HEK293 (cell line): Measurements from ENCODE around the gene KCNC1.

Source experiments
- HOXC10 ChIP-seq: sonication (generic); formaldehyde crosslinking; IDR thresholded peaks from 2 replicates; pipeline ENCODE4 v1.8.1; 2023; ENCODE audit warnings: mild to moderate bottlenecking, missing genetic modification reagents
- KLF8 ChIP-seq: fragments of 450-650 bp; formaldehyde crosslinking; IDR thresholded peaks from 2 replicates; pipeline ENCODE4 v1.5.1; 2016; ENCODE audit warnings: missing biosample characterization, missing genetic modification characterization
- KLF9 ChIP-seq: fragments of 450-650 bp; formaldehyde crosslinking; IDR thresholded peaks from 2 replicates; pipeline ENCODE4 v1.5.1; 2016; ENCODE audit warnings: missing biosample characterization, missing genetic modification characterization, low read depth
- MEIS1 ChIP-seq: sonication (generic); formaldehyde crosslinking; IDR thresholded peaks from 2 replicates; pipeline ENCODE4 v1.8.1; 2022; ENCODE audit warnings: missing genetic modification reagents, mild to moderate bottlenecking, borderline replicate concordance
- ZNF138 ChIP-seq: fragments of 450-650 bp; formaldehyde crosslinking; IDR thresholded peaks from 2 replicates; pipeline ENCODE4 v1.5.1; 2016; ENCODE audit warnings: missing biosample characterization, missing genetic modification characterization, borderline replicate concordance
- ZNF16 ChIP-seq: fragments of 450-650 bp; formaldehyde crosslinking; IDR thresholded peaks from 2 replicates; pipeline ENCODE4 v1.5.1; 2016; ENCODE audit warnings: low read depth, missing biosample characterization, missing genetic modification characterization
- ZNF350 ChIP-seq: fragments of 450-650 bp; formaldehyde crosslinking; IDR thresholded peaks from 2 replicates; pipeline ENCODE4 v1.5.0; 2017; ENCODE audit warnings: missing biosample characterization, mild to moderate bottlenecking, missing genetic modification characterization
- TF ChIP-seq, protein P1 (sequence below): fragments of 450-650 bp; formaldehyde crosslinking; IDR thresholded peaks from 2 replicates; pipeline ENCODE4 v1.5.1; 2016; ENCODE audit warnings: missing biosample characterization, missing genetic modification characterization
- TF ChIP-seq, protein P2 (sequence below): fragments of 450-650 bp; formaldehyde crosslinking; IDR thresholded peaks from 2 replicates; pipeline ENCODE4 v1.5.1; 2016; ENCODE audit warnings: missing biosample characterization, missing genetic modification characterization
- TF ChIP-seq, protein P3 (sequence below): fragments of 450-650 bp; formaldehyde crosslinking; IDR thresholded peaks from 2 replicates; pipeline ENCODE4 v1.5.1; 2016; ENCODE audit warnings: missing biosample characterization, missing genetic modification characterization, low read depth
- TF ChIP-seq, protein P4 (sequence below): fragments of 450-650 bp; formaldehyde crosslinking; IDR thresholded peaks from 2 replicates; pipeline ENCODE4 v1.5.1; 2016; ENCODE audit warnings: missing biosample characterization, missing genetic modification characterization
- TF ChIP-seq, protein P5 (sequence below): fragments of 450-650 bp; formaldehyde crosslinking; IDR thresholded peaks from 2 replicates; pipeline ENCODE4 v1.5.1; 2016; ENCODE audit warnings: missing biosample characterization, missing genetic modification characterization
- TF ChIP-seq, protein P6 (sequence below): fragments of 450-650 bp; formaldehyde crosslinking; IDR thresholded peaks from 2 replicates; pipeline ENCODE4 v1.5.1; 2016; ENCODE audit warnings: missing biosample characterization, missing genetic modification characterization, borderline replicate concordance

DNA sequence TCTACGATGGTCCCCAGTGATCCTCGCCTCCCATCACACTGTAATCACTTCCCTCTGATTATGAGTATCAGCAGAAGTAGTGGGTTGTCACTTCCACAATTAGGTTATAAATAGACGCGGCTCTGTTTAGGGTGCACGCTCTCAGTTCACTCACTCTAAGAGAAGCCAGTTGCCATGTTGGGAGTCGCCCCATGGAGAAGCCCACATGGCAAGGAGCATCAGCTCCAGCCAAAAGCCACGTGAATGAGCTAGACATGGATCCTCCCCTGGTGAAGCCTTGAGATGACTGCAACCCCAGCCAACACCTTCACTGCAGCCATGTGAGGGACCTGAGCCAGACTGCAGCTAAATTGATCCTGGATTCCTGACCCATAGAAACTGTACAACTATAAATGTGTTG is 41.6 kb upstream of the KCNC1 start:
- TF ChIP-seq, protein P1, sequence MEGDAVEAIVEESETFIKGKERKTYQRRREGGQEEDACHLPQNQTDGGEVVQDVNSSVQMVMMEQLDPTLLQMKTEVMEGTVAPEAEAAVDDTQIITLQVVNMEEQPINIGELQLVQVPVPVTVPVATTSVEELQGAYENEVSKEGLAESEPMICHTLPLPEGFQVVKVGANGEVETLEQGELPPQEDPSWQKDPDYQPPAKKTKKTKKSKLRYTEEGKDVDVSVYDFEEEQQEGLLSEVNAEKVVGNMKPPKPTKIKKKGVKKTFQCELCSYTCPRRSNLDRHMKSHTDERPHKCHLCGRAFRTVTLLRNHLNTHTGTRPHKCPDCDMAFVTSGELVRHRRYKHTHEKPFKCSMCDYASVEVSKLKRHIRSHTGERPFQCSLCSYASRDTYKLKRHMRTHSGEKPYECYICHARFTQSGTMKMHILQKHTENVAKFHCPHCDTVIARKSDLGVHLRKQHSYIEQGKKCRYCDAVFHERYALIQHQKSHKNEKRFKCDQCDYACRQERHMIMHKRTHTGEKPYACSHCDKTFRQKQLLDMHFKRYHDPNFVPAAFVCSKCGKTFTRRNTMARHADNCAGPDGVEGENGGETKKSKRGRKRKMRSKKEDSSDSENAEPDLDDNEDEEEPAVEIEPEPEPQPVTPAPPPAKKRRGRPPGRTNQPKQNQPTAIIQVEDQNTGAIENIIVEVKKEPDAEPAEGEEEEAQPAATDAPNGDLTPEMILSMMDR (tag by site-specific recombination): no peak
- TF ChIP-seq MEIS1 (CRISPR knock-in tag): no peak
- TF ChIP-seq, protein P2, sequence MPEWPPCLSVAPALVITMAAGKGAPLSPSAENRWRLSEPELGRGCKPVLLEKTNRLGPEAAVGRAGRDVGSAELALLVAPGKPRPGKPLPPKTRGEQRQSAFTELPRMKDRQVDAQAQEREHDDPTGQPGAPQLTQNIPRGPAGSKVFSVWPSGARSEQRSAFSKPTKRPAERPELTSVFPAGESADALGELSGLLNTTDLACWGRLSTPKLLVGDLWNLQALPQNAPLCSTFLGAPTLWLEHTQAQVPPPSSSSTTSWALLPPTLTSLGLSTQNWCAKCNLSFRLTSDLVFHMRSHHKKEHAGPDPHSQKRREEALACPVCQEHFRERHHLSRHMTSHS: no peak
- TF ChIP-seq, protein P3, sequence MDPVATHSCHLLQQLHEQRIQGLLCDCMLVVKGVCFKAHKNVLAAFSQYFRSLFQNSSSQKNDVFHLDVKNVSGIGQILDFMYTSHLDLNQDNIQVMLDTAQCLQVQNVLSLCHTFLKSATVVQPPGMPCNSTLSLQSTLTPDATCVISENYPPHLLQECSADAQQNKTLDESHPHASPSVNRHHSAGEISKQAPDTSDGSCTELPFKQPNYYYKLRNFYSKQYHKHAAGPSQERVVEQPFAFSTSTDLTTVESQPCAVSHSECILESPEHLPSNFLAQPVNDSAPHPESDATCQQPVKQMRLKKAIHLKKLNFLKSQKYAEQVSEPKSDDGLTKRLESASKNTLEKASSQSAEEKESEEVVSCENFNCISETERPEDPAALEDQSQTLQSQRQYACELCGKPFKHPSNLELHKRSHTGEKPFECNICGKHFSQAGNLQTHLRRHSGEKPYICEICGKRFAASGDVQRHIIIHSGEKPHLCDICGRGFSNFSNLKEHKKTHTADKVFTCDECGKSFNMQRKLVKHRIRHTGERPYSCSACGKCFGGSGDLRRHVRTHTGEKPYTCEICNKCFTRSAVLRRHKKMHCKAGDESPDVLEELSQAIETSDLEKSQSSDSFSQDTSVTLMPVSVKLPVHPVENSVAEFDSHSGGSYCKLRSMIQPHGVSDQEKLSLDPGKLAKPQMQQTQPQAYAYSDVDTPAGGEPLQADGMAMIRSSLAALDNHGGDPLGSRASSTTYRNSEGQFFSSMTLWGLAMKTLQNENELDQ (tag by site-specific recombination): no peak
- no peak for TF ChIP-seq HOXC10 (CRISPR knock-in tag)
- no peak for TF ChIP-seq KLF9
- TF ChIP-seq ZNF350 (tag by site-specific recombination): no peak
- no peak for TF ChIP-seq ZNF16 (tag by site-specific recombination)
- TF ChIP-seq, protein P4, sequence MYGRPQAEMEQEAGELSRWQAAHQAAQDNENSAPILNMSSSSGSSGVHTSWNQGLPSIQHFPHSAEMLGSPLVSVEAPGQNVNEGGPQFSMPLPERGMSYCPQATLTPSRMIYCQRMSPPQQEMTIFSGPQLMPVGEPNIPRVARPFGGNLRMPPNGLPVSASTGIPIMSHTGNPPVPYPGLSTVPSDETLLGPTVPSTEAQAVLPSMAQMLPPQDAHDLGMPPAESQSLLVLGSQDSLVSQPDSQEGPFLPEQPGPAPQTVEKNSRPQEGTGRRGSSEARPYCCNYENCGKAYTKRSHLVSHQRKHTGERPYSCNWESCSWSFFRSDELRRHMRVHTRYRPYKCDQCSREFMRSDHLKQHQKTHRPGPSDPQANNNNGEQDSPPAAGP: no peak
- TF ChIP-seq, protein P5, sequence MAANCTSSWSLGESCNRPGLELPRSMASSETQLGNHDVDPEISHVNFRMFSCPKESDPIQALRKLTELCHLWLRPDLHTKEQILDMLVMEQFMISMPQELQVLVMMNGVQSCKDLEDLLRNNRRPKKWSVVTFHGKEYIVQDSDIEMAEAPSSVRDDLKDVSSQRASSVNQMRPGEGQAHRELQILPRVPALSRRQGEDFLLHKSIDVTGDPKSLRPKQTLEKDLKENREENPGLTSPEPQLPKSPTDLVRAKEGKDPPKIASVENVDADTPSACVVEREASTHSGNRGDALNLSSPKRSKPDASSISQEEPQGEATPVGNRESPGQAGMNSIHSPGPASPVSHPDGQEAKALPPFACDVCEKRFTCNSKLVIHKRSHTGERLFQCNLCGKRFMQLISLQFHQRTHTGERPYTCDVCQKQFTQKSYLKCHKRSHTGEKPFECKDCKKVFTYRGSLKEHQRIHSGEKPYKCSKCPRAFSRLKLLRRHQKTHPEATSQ (tag by site-specific recombination): no peak
- TF ChIP-seq, protein P6, sequence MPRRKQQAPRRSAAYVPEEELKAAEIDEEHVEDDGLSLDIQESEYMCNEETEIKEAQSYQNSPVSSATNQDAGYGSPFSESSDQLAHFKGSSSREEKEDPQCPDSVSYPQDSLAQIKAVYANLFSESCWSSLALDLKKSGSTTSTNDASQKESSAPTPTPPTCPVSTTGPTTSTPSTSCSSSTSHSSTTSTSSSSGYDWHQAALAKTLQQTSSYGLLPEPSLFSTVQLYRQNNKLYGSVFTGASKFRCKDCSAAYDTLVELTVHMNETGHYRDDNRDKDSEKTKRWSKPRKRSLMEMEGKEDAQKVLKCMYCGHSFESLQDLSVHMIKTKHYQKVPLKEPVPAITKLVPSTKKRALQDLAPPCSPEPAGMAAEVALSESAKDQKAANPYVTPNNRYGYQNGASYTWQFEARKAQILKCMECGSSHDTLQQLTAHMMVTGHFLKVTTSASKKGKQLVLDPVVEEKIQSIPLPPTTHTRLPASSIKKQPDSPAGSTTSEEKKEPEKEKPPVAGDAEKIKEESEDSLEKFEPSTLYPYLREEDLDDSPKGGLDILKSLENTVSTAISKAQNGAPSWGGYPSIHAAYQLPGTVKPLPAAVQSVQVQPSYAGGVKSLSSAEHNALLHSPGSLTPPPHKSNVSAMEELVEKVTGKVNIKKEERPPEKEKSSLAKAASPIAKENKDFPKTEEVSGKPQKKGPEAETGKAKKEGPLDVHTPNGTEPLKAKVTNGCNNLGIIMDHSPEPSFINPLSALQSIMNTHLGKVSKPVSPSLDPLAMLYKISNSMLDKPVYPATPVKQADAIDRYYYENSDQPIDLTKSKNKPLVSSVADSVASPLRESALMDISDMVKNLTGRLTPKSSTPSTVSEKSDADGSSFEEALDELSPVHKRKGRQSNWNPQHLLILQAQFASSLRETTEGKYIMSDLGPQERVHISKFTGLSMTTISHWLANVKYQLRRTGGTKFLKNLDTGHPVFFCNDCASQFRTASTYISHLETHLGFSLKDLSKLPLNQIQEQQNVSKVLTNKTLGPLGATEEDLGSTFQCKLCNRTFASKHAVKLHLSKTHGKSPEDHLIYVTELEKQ: no peak
- TF ChIP-seq ZNF138: no peak
- no peak for TF ChIP-seq KLF8 (tag by site-specific recombination)
